ENCODE data around the gene SLC24A3.

The SLC24A3 gene

DNA sequence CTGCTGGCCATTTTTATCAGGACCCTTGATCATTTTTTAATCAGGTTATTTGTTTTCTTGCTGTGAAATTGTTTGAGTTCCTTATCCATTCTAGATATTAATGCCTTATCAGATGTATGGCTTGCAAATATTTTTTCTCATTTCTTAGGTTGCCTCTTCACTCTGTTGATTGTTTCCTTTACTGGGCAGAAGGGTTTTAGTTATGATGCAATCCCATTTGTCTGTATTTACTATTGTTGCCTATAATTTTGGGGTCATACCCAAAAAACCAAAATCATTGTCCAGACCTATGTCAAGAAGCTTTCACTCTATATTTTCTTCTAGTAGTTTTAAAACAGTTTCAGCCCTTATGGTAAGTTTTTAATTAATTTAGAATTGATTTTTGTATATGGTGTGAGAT lies 172.5 kb downstream of the SLC24A3 start:
- no peak for DNase-seq (ENCODE audit: low spot score)

DNA sequence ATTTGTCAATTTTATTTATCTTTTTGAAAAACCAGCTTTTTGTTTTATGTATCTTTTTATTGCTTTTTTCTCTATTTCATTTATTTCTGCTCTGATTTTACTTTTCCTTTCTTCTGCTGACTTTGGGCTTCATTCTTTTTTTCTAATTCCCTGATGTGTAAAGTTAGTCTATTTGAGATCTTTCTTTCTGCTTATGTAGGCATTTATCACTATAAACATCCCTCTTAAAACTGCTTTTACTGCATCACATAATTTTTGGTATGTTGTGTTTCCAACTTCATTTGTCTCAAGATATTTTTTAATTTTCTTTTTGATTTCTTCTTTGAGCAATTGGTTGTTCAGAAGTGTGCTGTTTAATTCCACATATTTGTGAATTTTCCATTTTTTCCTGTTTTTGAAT lies 174.8 kb downstream of the SLC24A3 start:
- DNase-seq (ENCODE audit: low spot score), result no peak

DNA sequence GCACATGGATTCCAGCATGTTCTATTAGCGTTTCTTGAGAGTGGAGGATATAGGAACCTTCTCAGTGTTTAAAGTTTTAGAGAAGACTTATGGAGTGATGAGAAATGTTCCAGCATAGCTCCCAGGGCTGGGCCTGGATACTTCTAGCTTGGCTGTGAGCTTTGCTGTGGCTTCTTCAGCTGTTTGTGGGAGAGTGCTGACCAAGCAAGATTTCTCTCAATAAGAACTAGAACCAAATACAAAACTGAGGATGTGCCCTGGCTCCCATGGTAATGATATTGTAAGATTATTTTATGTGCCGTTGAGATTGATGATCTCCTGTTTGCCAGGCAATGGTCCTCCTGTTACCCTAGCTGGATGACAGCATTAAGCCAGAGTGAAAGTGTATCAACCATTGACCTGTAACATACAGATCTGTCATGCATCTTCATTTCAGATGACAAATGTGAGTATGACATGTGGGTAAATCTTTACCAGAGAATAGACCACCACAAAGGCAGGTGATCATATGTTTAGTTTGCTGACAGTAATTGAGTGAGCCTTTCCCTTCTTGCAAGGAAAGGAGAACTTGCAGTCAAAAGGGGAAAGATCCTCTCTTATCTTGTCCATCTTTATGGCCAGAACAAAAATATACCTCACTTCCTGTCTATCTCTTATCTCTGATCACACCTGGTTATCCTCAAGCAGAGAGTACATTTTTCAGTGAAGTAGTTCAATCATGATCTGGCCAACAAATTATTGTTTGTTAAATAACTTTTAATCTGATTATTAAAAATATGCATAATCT lies 180.1 kb downstream of the SLC24A3 start:
- no peak for DNase-seq (ENCODE audit: low spot score)

DNA sequence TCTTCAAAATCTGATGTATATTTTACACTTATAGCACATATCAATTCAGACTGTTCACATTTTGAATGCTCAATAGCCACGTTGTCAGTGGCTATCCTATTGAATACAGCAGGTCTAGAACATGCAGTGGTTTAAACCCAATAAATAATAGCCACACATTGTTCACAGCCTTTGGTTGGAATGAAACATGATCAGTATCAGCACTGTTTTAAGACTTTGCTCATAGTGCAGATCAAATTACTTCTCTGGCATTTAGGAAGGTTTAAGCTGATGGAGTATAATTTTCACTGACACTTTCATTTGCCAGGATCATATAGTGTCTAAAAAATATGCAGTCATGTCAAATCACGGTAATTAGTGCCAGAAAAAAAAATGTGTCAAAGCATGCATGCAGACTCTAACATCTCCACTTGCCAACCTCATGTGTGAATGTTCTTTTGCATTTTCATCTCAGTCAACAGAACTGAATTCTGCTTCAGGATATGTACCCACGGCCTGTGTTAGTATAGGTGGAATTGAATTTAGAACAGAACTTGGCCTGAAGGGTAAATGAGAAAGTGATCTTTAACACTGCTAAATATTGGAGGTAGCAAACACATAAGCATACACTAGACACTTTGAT lies 184.1 kb downstream of the SLC24A3 start:
- no peak for DNase-seq (ENCODE audit: low spot score)

DNA sequence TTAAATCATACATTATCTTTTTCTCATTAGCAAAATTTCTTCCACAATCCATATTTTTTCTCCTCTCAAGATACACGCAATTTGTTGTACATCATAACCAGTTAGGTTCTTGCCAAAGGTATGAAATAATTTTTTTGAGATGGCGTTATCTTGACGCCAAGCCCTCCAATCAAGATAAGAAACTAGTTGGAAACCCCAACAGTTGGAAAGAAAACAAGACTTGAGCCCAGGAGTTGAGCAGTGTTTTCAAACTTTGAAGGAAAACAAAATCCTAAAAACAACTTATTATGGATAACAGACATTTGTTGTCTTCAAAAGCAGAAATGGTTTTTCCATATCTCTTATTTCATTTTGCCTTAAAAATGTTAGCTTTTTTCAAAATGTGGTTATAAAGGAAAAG lies 184.8 kb downstream of the SLC24A3 start:
- DNase-seq (ENCODE audit: low spot score), result no peak

DNA sequence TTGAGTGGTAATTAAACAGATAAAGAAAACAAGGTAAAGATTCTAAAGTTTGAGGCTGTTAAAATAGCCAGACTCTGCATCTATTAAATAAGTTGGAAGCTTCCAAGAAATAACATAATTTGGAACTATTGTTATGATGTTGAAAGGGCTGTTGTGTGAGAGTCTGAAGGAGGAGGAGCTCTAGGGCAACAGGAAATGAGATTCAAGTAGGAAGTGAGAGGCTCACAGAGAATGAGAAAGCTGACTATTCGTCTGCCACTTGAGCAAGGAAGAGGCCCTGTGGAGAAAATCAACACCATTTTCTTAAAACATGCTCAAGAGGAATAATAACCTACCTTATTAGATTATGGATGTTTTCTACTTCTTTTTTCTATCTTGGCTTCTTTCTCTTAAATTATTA lies 185.2 kb downstream of the SLC24A3 start:
- peak; percentile 3 for DNase-seq (ENCODE audit: low spot score)

DNA sequence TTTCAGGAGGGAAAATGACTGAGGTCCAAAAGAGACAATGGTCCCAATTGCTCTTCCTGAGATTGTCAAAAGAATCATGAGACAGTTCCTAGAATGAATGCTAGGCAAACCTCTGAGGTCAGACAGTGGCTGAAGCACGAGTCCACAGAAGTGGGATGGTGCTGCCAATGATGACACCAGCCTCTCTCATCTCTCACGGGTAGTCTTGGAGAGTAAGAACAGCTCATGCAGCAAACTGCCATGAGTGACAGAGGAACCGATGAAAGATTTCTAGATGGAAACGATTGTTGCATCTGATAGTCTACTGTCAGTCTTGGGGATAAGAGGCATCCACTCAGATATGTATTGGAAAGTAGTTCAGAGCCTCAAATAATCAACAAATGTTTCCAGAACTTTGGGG lies 188.7 kb downstream of the SLC24A3 start:
- DNase-seq (ENCODE audit: low spot score), result no peak

DNA sequence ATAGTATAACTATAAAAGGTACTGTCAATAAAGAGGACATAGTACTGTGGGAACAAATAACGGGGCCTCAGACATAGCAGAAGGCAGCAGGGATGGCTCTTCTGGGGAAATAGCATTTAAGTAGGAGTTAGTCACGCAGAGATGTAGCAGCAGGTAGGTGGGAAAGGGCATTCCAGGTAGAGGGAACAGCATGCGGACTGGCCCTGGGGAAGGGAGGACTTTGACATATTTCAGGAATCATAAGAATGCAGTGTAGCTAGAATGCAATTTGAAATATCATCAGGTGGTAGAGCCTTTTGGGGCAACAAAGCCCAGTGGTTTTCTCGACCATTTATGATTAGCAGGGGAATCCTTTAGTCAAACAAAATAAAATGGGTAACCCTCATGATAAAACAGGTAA lies 191.1 kb downstream of the SLC24A3 start:
- DNase-seq (ENCODE audit: low spot score), result no peak

DNA sequence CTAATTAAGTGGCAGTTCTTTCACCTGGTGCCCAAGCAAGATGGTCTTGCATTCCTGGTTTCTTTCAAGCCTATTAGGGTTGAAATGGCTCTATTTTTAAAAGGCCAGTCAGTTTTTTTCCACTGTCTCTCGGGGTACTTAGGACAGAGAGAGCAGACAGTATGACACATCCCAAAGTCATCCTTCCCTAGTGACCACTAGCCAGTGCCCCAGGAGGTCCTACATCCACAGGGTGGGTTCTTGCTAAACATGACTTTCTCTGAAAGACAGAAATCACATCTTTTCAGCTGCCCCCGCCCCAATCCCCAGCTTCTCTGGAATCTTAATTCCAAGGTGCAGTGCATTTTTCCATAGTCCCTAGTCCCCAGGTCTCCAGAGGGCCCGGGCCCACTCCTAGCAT lies 192.4 kb downstream of the SLC24A3 start:
- DNase-seq (ENCODE audit: low spot score), result no peak

DNA sequence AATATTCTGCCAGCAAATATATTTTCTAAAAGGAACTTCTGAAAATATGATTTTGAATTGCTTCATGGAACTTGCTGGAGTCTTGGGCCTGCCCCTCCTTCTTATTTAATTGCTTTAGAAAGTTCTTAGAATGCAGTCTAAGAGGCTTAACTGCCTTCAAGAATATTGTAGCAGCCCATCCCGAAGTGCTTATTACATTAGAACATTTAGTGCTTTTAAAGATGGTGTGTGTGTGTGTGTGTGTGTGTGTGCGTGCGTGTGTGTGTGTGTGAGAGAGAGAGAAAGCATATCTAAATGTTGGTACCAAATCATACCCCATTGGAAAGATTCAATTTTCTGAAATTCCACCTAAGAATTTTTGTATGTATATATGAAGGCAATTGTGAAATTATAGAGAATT lies 193.5 kb downstream of the SLC24A3 start:
- no peak for DNase-seq (ENCODE audit: low spot score)

DNA sequence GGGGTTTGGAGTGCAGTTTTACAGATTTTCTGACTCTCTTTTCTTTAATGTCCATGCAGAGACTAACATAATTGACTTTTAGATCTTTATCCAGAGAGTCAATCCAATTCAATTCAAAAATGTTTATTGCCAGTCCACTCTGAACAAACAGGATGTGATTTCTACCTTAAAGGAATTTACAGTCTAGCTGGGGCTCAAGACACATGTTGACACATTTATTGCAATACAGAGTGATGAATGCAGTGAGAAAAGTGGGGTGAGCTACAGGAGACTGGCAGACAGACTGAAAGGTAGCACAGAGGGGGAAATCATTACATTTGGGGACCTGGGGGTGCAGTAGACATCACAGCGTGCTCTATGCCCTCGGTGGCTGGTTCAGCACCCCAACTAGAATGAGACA lies 193.9 kb downstream of the SLC24A3 start:
- DNase-seq (ENCODE audit: low spot score), result no peak

DNA sequence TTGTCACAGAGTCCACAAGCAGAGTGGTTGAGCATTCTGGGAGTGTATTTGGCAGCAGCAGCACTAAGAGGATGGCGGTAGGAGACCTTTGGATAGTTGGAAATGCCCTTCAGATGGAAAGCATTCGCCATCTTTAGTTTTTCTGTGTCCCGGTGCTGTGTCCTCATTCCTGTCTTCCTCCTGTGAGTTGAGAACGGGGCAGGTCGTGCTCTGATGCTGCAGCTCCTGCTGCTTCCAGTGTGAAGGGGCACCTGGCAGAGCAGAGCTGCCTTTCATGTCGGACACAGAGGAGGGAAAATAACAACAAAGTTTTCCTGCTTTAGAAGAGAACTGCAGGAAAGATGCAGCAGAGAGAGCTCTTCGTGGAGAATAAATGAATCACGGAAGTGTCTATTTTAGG lies 194.8 kb downstream of the SLC24A3 start:
- DNase-seq (ENCODE audit: low spot score), result no peak

DNA sequence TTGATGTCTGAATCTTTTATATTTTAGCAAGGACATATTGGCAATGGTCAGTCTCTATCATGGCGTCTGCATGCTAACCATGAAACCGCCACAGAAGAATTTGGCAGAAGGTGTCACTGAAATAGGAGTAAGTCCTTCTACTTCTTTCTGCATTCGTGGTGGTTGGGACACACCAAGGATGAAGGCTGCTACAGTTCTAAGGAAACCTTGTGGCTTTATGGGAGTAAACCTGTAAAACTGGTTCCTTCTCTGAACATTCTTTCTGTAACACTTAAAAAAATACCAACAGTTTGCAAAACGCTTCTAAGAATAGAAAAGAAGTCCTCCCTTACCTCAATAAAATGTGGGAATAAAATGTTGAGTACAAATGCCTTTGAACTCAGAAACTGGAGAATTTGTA lies 195.3 kb downstream of the SLC24A3 start:
- no peak for DNase-seq (ENCODE audit: low spot score)

DNA sequence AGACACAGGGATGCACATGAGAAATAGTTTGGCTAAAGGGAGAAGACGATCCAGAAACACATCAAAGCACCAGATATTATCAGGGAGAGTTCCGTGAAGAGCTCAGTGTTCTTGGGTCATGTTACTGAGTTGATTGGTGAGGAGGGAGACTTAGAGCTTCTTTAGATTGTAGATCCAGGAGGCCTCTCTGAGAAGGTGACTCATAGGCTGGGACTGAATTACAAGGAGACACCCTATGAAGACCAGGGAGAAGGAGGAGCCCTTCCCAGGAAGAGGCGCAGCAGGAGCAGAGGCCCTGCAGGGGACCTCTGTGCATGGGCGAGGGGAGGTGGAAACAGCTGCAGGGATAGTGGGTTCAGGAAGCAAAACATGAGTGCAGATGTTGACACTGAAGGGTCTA lies 196.5 kb downstream of the SLC24A3 start:
- DNase-seq (ENCODE audit: low spot score), result no peak

DNA sequence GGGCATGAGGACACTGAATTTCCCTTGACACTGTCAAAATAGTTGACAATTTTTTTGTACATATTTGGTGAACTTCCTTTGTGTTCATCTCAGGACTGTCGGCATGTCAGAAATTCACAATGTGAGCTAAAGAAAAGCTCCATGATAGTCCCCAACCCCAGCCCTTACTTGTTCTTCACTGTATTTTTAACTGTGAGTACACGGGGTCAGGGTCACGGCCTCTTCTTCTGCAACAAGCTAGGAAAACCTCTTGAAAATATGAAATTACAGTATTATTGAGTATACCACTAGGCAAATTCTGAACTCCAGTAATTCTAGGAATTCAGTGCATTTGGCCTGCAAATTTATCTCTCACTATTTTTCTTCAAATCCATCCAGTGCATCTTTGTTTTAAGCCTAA lies 199.4 kb downstream of the SLC24A3 start:
- DNase-seq (ENCODE audit: low spot score), result no peak

DNA sequence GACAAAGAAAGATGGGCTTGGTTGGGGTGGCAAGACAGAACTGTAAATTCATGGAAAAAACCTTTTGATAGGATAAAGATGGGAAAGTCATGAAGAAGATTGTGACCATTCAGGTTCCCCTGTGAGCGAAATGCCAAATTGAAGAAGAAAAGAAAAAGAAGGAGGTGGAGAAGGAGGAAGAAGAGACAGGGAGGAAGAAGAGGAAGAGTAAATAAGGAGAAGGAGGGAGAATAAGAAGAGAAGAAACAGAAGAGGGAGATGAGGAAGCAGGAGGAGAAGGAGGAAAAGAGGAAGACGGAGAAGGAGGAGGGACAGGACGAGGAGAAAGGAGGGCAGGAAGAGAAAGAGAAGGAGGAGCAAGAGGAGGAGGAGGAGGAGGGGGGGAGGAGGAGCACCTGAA lies 199.8 kb downstream of the SLC24A3 start:
- no peak for DNase-seq (ENCODE audit: low spot score)

DNA sequence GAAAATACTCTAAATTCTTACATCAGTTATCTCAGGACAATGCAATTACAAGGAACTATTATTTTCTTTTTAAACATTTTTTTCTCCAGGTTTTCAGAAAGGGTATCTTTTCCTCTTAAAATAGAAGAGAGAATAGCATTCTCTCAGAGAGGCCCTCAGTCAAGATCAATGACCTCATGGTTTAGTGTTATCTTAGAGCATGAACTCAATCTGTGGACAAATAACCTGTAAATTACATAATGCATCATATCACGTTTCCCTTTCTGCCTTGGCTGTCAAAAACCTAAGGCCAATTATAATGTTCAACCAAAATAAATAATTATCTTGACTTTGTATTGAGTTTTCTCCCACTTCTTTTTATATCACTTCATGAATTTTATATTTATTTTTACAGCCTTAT lies 202.2 kb downstream of the SLC24A3 start:
- no peak for DNase-seq (ENCODE audit: low spot score)

DNA sequence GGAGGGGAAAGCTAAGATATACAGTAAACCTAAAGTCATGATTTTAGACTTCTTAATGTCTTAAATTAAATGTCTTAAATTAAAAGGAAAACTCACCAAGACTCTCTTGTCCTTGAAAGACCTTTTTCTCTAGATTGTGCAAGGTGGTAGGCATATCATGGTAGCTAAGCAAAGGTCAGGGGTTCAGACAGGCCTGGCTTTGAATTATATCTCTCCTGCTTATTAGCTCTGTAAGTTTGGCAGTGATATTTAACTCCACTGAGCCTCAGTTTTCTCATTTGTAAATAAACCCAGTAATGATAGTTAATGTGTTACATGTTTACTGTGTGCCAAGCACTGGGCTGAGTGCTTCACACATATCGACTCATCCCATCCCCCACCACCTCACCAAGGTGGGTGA lies 203.3 kb downstream of the SLC24A3 start:
- DNase-seq (ENCODE audit: low spot score), result no peak

DNA sequence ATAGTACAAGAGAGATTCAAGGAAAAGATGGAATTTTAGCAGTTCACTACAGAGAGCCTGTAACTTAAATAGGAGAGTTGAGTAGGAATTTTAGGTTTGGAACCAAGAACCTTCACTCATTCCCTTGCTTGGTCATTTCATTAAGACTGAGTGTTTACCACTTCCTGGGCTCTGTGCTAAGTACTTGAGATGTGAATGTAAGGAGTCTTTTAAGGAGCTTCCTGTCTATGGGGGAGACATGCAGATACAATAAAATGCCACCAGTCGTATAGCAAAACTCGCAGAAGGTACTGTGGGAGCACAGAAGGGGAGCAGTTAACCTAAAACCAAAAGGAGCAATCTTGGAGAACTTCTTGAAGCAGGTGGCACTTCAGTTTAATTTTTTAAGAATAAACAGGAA lies 204.2 kb downstream of the SLC24A3 start:
- no peak for DNase-seq (ENCODE audit: low spot score)

DNA sequence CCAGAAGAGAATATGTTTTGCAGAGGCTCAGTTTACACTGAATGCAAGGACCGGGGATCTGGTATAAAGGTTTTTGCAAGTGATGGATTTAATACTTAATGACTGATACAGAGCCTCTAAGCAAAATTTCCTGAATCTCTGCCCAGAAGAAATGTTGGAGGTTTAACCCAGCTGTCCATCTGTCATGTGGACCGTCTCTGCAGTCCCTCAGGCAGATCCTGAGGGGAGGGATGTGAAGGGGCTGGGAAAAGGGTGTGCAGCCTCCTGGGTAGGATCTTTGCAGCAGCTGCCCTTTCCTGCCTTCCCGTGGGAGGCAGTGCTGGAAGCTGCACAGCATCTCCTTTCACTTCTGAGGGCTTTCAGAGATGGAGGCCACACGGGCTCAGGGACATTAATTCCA lies 207.0 kb downstream of the SLC24A3 start:
- DNase-seq (ENCODE audit: low spot score), result no peak

DNA sequence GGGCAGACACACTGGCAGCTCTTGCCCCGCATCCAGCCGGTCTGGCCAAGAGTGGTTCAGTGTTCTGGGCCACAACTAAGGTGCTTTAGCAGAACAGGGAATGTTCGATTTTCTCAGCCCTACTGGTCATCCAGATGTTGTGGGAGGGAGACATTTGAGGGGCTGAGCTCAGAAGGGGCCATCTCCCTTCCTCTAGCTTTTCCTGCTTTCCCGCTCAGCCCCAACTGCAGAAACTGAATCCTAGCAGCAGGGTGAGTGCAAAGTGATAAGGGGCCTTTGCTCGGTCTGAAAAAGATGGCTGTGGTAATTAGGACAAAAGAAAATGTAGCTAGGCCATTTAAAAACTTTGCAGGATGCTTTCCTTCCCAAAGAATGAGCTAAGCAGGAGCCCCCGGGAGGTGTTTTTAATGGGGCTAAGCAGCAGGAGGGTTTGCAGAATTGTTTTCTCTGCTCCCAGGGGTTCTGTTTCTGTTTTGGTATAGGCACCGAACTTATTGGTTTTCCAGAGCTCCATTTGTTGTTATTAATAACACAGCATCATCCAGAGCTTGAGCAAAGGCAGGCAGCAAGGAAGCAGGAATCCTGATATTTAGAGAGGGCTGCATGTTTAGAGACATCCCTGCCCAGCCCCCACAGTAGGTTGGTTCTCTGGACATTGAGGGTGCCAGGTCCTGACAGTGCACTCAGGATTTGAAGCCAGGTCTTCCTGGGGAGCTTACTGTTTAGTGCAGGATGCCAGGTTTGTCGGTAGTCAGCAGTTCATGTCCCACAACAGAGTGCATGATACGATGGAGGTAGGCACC lies 210.9 kb downstream of the SLC24A3 start:
- no peak for DNase-seq (ENCODE audit: low spot score)

DNA sequence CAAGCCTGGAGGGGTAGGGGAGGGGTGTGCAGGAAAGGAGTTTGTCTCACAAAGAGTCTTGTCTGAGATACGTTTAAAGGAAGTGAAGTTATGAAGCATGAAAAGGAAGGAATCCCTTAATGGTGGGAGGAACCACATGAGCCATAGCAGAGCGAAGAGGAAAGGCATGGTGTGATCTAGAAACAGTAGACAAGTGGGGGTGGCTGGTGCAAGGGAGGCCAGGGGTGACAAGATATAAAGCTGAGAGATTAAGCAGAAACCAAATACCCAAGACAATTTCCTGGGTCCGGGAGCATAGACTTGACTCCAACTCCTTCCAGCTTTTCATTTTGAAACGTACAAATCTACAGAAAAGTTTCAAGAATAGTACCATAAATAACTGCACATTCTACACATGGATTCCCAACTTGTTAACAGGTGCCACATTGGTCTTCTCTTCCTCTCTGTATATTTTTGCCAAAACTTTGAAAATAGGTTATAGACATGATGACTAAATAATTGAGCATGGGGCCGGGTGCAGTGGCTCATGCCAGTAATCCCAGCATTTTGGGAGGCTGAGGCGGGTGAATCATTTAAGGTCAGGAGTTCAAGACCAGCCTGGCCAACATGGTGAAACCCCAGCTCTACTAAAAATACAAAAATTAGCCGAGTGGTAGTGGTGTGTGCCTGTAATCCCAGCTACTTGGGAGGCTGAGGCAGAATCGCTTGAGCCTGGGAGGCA lies 211.6 kb downstream of the SLC24A3 start:
- no peak for DNase-seq (ENCODE audit: low spot score)

DNA sequence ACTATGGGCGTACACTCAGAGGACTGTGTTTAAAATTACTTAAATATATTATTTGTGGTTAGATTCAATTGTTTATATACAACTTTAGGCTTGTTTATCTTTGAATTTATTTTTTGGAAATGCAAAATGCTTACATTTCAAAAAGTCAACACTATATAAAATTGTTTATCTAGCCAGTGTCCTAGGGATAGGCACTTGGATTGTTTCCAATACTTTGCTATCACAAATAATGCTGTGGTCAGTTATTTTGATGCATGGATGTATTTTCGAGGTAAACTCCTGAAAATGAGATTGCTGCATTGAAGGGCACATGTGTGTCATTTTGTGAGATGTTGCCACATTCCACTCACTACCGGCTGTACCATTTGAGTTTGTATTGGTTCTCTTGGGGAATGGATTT lies 213.9 kb downstream of the SLC24A3 start:
- no peak for DNase-seq (ENCODE audit: low spot score)
